ENCODE results near the gene RNU6-1.

Gene RNU6-1

GRCh38 chr15:67820122-67820991, 19.5 kb downstream of the RNU6-1 start:
- no peak for DNase-seq

GRCh38 chr15:67819636-67820035, 20.2 kb downstream of the RNU6-1 start:
- DNase-seq = no peak

- DNase-seq = no peak
Measured at GRCh38 chr15:67818464-67818863, 21.4 kb downstream of the RNU6-1 start.

- DNase-seq = no peak
Measured at GRCh38 chr15:67816668-67817067, 23.2 kb downstream of the RNU6-1 start.

- no peak for DNase-seq
Measured at GRCh38 chr15:67815036-67815592, 24.7 kb downstream of the RNU6-1 start.

- DNase-seq = no peak
Measured at GRCh38 chr15:67813104-67813634, 26.7 kb downstream of the RNU6-1 start.

- DNase-seq = no peak
Measured at GRCh38 chr15:67812241-67812644, 27.6 kb downstream of the RNU6-1 start.

- no peak for DNase-seq
Measured at GRCh38 chr15:67809866-67810265, 30.0 kb downstream of the RNU6-1 start.

GRCh38 chr15:67809441-67809840, 30.4 kb downstream of the RNU6-1 start:
- no peak for DNase-seq

GRCh38 chr15:67808821-67809220, 31.0 kb downstream of the RNU6-1 start:
- DNase-seq = no peak

- no peak for DNase-seq
Measured at GRCh38 chr15:67807836-67808235, 32.0 kb downstream of the RNU6-1 start.

GRCh38 chr15:67807141-67807540, 32.7 kb downstream of the RNU6-1 start:
- DNase-seq = no peak

GRCh38 chr15:67806536-67806935, 33.3 kb downstream of the RNU6-1 start:
- DNase-seq = no peak

- DNase-seq = no peak
Measured at GRCh38 chr15:67805666-67806516, 34.0 kb downstream of the RNU6-1 start.

- DNase-seq = no peak
Measured at GRCh38 chr15:67805008-67805665, 34.7 kb downstream of the RNU6-1 start.

GRCh38 chr15:67803996-67804843, 35.6 kb downstream of the RNU6-1 start:
- DNase-seq = no peak

- DNase-seq = no peak
Measured at GRCh38 chr15:67803299-67803698, 36.5 kb downstream of the RNU6-1 start.

GRCh38 chr15:67801926-67802914, 37.6 kb downstream of the RNU6-1 start:
- DNase-seq = no peak

GRCh38 chr15:67801142-67801541, 38.7 kb downstream of the RNU6-1 start:
- no peak for DNase-seq

GRCh38 chr15:67799801-67800205, 40.0 kb downstream of the RNU6-1 start:
- no peak for DNase-seq

Measured in NCI-H748 treated with DMSO at 0.1 percent for 48 hours (cell line).